Esophagus squamous epithelium (tissue), 5 donors: ENCODE results near the gene GALNT17. TPM values are rescaled to one million over a fixed set of nuclear protein-coding genes. Genes with fewer than 3 reads are reported as not detected.
"Not testable (repeated sequence)": the region's sequence is repeated elsewhere in the genome, so short reads cannot be mapped to it uniquely, and the experiment has no call there.

Source experiments
- DNase-seq: peaks from one replicate; lab custom pipeline; 2025; lab: John Stamatoyannopoulos, UW
- H3K27ac ChIP-seq, 4 donors: fragments of 200-600 bp; sonication (generic); one replicate each; pipeline ENCODE4 v1.5.1; 2016 to 2019; ENCODE audit warnings: mild to moderate bottlenecking in 1 of 4
- H3K27me3 ChIP-seq, 4 donors: fragments of 200-600 bp; sonication (generic); 1 replicate in 3 of 4; 2 replicates in 1 of 4; pipeline versions ENCODE4 v1.5.1 to v1.6.0; 2017 to 2021; ENCODE audit warnings: antibody characterized with exemption in 1 of 4
- H3K36me3 ChIP-seq, 3 donors: fragments of 200-600 bp; sonication (generic); one replicate each; pipeline ENCODE4 v1.5.1; 2016 to 2019
- H3K4me1 ChIP-seq, 3 donors: fragments of 200-600 bp; sonication (generic); one replicate each; pipeline ENCODE4 v1.5.1; 2017 to 2019
- H3K4me3 ChIP-seq, 4 donors: fragments of 200-600 bp; sonication (generic); 1 replicate in 3 of 4; 2 replicates in 1 of 4; pipeline ENCODE4 v1.5.1; 2016 to 2019; ENCODE audit warnings: mild to moderate bottlenecking in 2 of 4, moderate library complexity in 1 of 4
- H3K9me3 ChIP-seq, 3 donors: fragments of 200-600 bp; sonication (generic); one replicate each; pipeline ENCODE4 v1.5.1; 2016 to 2019
- CTCF ChIP-seq, 6 experiments: fragments of 450-650 bp in 4 of 6; fragments of 200-600 bp in 2 of 6; sonication (generic) in 2 of 6; IDR thresholded peaks; one replicate each; pipeline ENCODE4 v1.5.1; 2016 to 2019; ENCODE audit warnings: antibody characterized with exemption in 6 of 6, mild to moderate bottlenecking in 4 of 6, moderate library complexity in 4 of 6
- POLR2A ChIP-seq, 4 donors: fragments of 450-650 bp; IDR thresholded peaks; one replicate each; pipeline ENCODE4 v1.6.1; 2017; ENCODE audit warnings: antibody characterized with exemption in 4 of 4, mild to moderate bottlenecking in 4 of 4, moderate library complexity in 3 of 4
- WGBS, 2 donors: methylation state at CpG; one replicate each; pipeline ENCODE4 v1.1.5; 2018; 5-methylcytosine and 5-hydroxymethylcytosine counted together
- intact Hi-C: fragments of 100-400 bp; cut with DNase I; formaldehyde crosslinking; loops from one replicate; pipeline ENCODE4 v1.15.0; 2022
- total RNA-seq, 4 donors: library from RNA; depleted of rRNA; stranded (reverse); fragments of >200 nt; gene quantifications; one replicate each; pipeline ENCODE4 v1.1.0, GENCODE V29; 2016
- donor health status: DM: yes; HTN: yes; CAD: no.

GALNT17 gene
- total RNA-seq, 4 donors from 2014 or later, result 1.6 to 22.1 (median 2.5) TPM

DNA sequence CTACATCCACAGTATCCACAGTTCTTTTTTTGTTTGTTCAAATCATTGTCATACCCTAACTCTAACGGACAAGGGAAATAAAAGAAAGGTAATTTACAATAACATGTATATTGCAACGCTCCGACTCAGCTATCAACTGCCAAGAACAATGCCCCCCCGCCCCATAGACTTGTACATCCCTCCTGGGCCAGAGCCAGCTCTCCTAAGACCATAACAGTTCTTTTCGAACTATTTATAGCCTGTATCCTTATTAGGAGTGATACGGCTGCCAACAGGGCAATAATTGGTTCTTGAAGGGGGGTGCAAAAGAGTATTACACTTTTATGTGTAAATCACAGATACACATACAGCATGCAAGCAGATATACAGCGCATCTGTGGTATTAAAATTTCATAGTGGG, 495.7 kb downstream of the GALNT17 start:
- Histone ChIP-seq H3K4me1 (peaks cover 0 to 4% (median 0%) of the 10 kb centered on the region in 3 donors), H3K36me3 (no peaks in the 10 kb centered on the region), H3K4me3 (no peak overlapping the region), H3K9me3 (no peaks in the 10 kb centered on the region), H3K27me3 (no peaks in the 10 kb centered on the region), H3K27ac (peak overlapping the region in 1 of 4 donors; percentile 9)
- no peak for TF ChIP-seq POLR2A (IDR thresholded peaks at IDR 0.05)
- TF ChIP-seq CTCF (IDR thresholded peaks at IDR 0.05), result no peak
- intact Hi-C loops, result no loop called here
- DNase-seq, result no peak
- WGBS, 2 donors, result 65 to 71% methylated on average over 7 of the region's 7 CpGs

- H3K4me1 ChIP-seq, result peaks cover 3 to 18% (median 4%) of the 10 kb centered on the region in 3 donors
- TF ChIP-seq POLR2A (IDR thresholded peaks at IDR 0.05), result no peak
- TF ChIP-seq CTCF (IDR thresholded peaks at IDR 0.05), result no peak
- H3K9me3 ChIP-seq, result no peaks in the 10 kb centered on the region
- intact Hi-C loops, result no loop called here
- no peaks in the 10 kb centered on the region for H3K27me3 ChIP-seq
- no peak for DNase-seq
- H3K36me3 ChIP-seq, result no peaks in the 10 kb centered on the region
- H3K27ac ChIP-seq, result peak overlapping the region in 1 of 4 donors; percentile 6
- no peak overlapping the region for H3K4me3 ChIP-seq
- 71 to 85% methylated on average over 4 of the region's 4 CpGs for WGBS, 2 donors
Measured at GRCh38 chr7:71630516-71630915, 498.6 kb downstream of the GALNT17 start.

DNA sequence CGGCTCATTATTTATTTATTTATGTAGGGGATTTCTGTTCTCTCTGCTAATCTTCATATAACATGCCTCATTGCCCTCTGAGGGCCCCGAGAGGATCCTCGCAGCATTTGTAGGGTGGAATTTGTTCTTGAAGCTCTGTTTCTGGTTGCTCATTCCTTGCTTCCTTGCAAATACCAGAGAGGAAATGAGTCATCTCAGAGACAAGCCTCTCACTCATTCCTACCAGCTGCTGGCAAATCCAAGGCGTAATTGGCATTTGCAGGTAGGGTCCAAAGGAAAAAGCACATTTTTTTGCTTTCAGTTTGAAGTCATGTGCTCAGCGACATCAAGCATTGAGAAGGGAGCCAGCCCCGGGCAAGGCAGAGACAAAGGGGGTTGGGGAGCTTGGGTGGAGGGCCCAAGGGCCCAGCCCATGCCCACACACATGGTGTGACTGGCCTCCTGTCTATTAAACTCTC, 501.6 kb downstream of the GALNT17 start:
- H3K27me3 ChIP-seq, result no peaks in the 10 kb centered on the region
- no peak for DNase-seq
- H3K4me3 ChIP-seq, result peak overlapping the region in 2 of 4 donors; percentile 2 to 7
- intact Hi-C loops, result no loop called here
- peak overlapping the region in 3 of 4 donors; percentile 36 to 64 (median 50) for H3K27ac ChIP-seq
- H3K36me3 ChIP-seq, result no peaks in the 10 kb centered on the region
- no peak for TF ChIP-seq POLR2A (IDR thresholded peaks at IDR 0.05)
- no peak for TF ChIP-seq CTCF (IDR thresholded peaks at IDR 0.05)
- no peaks in the 10 kb centered on the region for H3K9me3 ChIP-seq
- peaks cover 3 to 18% (median 4%) of the 10 kb centered on the region in 3 donors for H3K4me1 ChIP-seq
- 3 to 6% methylated on average over 6 of the region's 6 CpGs for WGBS, 2 donors

- 62 to 71% methylated on average over 3 of the region's 3 CpGs for WGBS, 2 donors
- H3K36me3 ChIP-seq, H3K27ac ChIP-seq, H3K27me3 ChIP-seq, intact Hi-C loops, H3K9me3 ChIP-seq, H3K4me3 ChIP-seq, DNase-seq: not testable (repeated sequence)
- peaks cover 3 to 18% (median 4%) of the 10 kb centered on the region in 3 donors for H3K4me1 ChIP-seq
Measured at GRCh38 chr7:71635849-71636248, 503.9 kb downstream of the GALNT17 start.

- intact Hi-C loops, result no loop called here
Measured at GRCh38 chr7:71636329-71636728, 504.4 kb downstream of the GALNT17 start.

More at GRCh38 chr7:71636329-71636728, 504.4 kb downstream of the GALNT17 start:
- H3K4me1 ChIP-seq, result peaks cover 3 to 18% (median 4%) of the 10 kb centered on the region in 3 donors
- no peak for TF ChIP-seq CTCF (IDR thresholded peaks at IDR 0.05)
- TF ChIP-seq POLR2A (IDR thresholded peaks at IDR 0.05), result no peak
- no peaks in the 10 kb centered on the region for H3K36me3 ChIP-seq
- H3K27ac ChIP-seq, result no peak overlapping the region
- 36 to 48% methylated on average over 4 of the region's 4 CpGs for WGBS, 2 donors
- no peaks in the 10 kb centered on the region for H3K27me3 ChIP-seq
- no peaks in the 10 kb centered on the region for H3K9me3 ChIP-seq
- no peak for DNase-seq
- no peak overlapping the region for H3K4me3 ChIP-seq
